CD4-positive, alpha-beta memory T cell (primary cell): Measurements from ENCODE around the gene ADIRF. TPM values are rescaled to one million over a fixed set of nuclear protein-coding genes. Genes with fewer than 3 reads are reported as not detected.
"Not testable (repeated sequence)": the region's sequence is repeated elsewhere in the genome, so short reads cannot be mapped to it uniquely, and the experiment has no call there.

Experiments
- CTCF ChIA-PET: fragments of 350-600 bp; sonication (Branson Sonifier 250); formaldehyde crosslinking; loops from one replicate; lab custom pipeline; 2021; ENCODE audit warnings: inconsistent platforms; ENCODE audit not compliant: partially characterized antibody; lab: Charles Lee
- POLR2A ChIA-PET: fragments of 350-600 bp; sonication (Branson Sonifier 250); formaldehyde crosslinking; loops from one replicate; lab custom pipeline; 2021; ENCODE audit not compliant: partially characterized antibody; lab: Charles Lee
- DNase-seq, 5 donors: peaks; one replicate each; pipeline versions ENCODE4 v3.0.0 to v3.0.0-alpha.2; 2020 to 2022; ENCODE audit warnings: mixed read lengths in 1 of 5
- H3K27ac ChIP-seq: one replicate; pipeline ENCODE4 v1.7.0; 2013; ENCODE audit warnings: low read depth, low read length
- H3K27me3 ChIP-seq: 2 replicates; pipeline ENCODE4 v1.7.0; 2013; ENCODE audit warnings: mild to moderate bottlenecking, low read length, moderate library complexity; ENCODE audit not compliant: insufficient read depth
- H3K36me3 ChIP-seq: 2 replicates; pipeline ENCODE4 v1.7.0; 2013; ENCODE audit warnings: mild to moderate bottlenecking, low read length, moderate library complexity; ENCODE audit not compliant: insufficient read depth
- H3K4me1 ChIP-seq: 2 replicates; pipeline ENCODE4 v1.7.0; 2013; ENCODE audit warnings: mild to moderate bottlenecking, low read length, moderate library complexity; ENCODE audit not compliant: insufficient read depth
- H3K4me3 ChIP-seq, 2 donors: one replicate each; pipeline ENCODE4 v1.7.0; 2013; ENCODE audit warnings: low read length in 2 of 2, mild to moderate bottlenecking in 1 of 2
- H3K9me3 ChIP-seq, 2 donors: one replicate each; pipeline ENCODE4 v1.7.0; 2013; ENCODE audit warnings: low read length in 2 of 2, control low read depth in 1 of 2; ENCODE audit not compliant: control insufficient read depth in 1 of 2
- H3K27ac Mint-ChIP-seq, 7 donors: one replicate each; pipeline ENCODE4 v1.8.0; 2020 to 2021; ENCODE audit warnings: mixed read lengths in 7 of 7, mild to moderate bottlenecking in 6 of 7, inconsistent platforms in 3 of 7, moderate library complexity in 3 of 7
- H3K27me3 Mint-ChIP-seq, 2 donors: one replicate each; pipeline ENCODE4 v1.8.0; 2020 to 2021; ENCODE audit warnings: mixed read lengths in 2 of 2
- H3K36me3 Mint-ChIP-seq, 2 donors: one replicate each; pipeline ENCODE4 v1.8.0; 2020 to 2021; ENCODE audit warnings: mixed read lengths in 2 of 2, inconsistent platforms in 1 of 2, mild to moderate bottlenecking in 1 of 2
- H3K4me1 Mint-ChIP-seq, 4 donors: one replicate each; pipeline ENCODE4 v1.8.0; 2020 to 2021; ENCODE audit warnings: mixed read lengths in 4 of 4, mild to moderate bottlenecking in 1 of 4
- H3K4me3 Mint-ChIP-seq, 8 donors: one replicate each; pipeline ENCODE4 v1.8.0; 2020 to 2021; ENCODE audit warnings: mixed read lengths in 8 of 8, mild to moderate bottlenecking in 7 of 8, moderate library complexity in 6 of 8, inconsistent platforms in 3 of 8
- H3K9me3 Mint-ChIP-seq, 8 donors: one replicate each; pipeline ENCODE4 v1.8.0; 2020 to 2021; ENCODE audit warnings: mixed read lengths in 8 of 8, mild to moderate bottlenecking in 5 of 8, inconsistent platforms in 3 of 8, moderate library complexity in 1 of 8
- intact Hi-C: fragments of 100-400 bp; cut with micrococcal nuclease; formaldehyde crosslinking; loops from one replicate; pipeline ENCODE4 v1.15.1; 2023
- polyA plus RNA-seq, 2 donors: library from polyadenylated mRNA; unstranded; fragments of 300-500 nt; fragmentation: Illumina TruSeq; gene quantifications; one replicate each; pipeline ENCODE4 v1.2.3, GENCODE V29; 2021
- total RNA-seq, 2 experiments: library from RNA; stranded (reverse); gene quantifications; one replicate each; pipeline ENCODE4 v1.2.3, GENCODE V29; 2021

ADIRF gene
- total RNA-seq (not detected), polyA plus RNA-seq (under 1 TPM; 0.34 to 0.87 TPM)

DNA sequence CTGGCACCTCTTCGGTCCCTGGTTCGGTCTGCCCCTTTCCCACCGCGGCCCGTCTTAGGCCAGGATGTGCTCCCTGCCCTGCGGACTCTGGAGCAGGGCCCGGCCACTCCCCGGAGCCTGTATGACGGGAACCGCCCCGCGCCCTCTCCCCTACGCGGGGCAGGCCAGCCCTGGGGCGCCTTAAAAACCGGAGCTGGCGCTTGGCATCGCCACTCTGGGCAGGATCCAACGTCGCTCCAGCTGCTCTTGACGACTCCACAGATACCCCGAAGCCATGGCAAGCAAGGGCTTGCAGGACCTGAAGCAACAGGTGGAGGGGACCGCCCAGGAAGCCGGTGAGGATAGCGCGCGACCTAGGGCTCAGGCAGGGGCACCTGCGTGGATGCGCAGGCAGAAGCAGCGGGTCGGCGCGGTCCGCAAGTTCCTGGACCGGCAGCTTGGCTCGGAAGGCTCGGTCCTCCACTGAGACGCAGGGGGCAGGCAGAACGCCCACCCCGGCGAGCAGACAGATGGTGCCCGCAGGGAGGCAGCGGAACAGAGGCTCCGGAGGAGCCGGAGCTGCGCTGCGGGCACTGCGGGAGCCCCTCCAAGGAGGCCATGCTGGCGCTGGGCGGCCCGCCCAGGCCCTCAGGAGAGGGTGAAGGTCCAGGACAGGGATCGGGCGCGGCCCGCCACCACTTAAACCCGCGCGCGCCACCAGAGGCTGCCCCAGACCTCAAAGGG lies at the start of gene ADIRF:
Gene ADIRF (plus strand): TSS at position 212 of the 723 bp plus-strand sequence. CDS start 63 bp downstream, at position 275.
- H3K4me3 Mint-ChIP-seq = peak within 1 kb of the TSS; percentile 27 to 68 (median 42)
- no peaks in the 10 kb centered on the region for H3K9me3 ChIP-seq
- peaks cover 0 to 4% of the 10 kb centered on the region in 2 donors for H3K36me3 Mint-ChIP-seq
- H3K27me3 ChIP-seq = no peaks in the 10 kb centered on the region
- H3K27ac ChIP-seq = no peak within 1 kb of the TSS
- H3K4me1 ChIP-seq = peaks cover 54% of the 10 kb centered on the region
- H3K9me3 Mint-ChIP-seq = no peaks in the 10 kb centered on the region
- intact Hi-C loops = no loop called here
- H3K36me3 ChIP-seq = no peaks in the 10 kb centered on the region
- CTCF ChIA-PET = interaction anchor here (0.5 to 6.8 kb wide), 5 partner anchors 11 to 96 kb away, joined by 3 to 97 read pairs (median 4); partner anchors contain the start of gene MMRN2
- POLR2A ChIA-PET = interaction anchor here (0.6 to 3.1 kb wide), 4 partner anchors 18 to 221 kb away, joined by 3 to 26 read pairs (median 5); partner anchors contain the start of gene GLUD1
- H3K4me3 ChIP-seq = no peak within 1 kb of the TSS
- H3K27me3 Mint-ChIP-seq = peaks cover 0 to 1% of the 10 kb centered on the region in 2 donors
- H3K4me1 Mint-ChIP-seq = peaks cover 27 to 62% (median 41%) of the 10 kb centered on the region in 4 donors
- DNase-seq = peak in 1 of 5 donors; percentile 11
- peak within 1 kb of the TSS in 3 of 7 donors; percentile 52 to 96 (median 73) for H3K27ac Mint-ChIP-seq

DNA sequence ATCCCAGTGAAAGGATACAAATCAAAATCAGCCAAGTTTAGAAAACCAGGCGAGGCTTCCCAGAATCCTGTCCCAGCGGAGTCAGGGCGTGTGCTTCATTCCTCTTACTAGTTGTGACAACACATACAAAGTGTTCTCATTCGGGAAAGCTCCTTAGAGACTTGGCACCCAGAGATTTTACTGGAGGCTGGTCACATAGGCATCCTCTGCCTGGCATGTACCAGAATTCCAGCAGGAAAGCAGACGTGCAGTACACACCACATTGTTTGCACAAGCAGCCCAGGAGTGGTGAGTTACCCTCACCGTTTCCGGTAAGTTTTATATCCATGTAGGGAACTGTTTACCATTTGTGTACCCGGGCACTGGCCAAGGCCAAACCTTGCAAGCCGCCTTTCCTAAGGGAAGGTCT lies 45.7 kb upstream of the ADIRF start:
- Histone ChIP-seq H3K27me3 (no peaks in the 10 kb centered on the region), H3K9me3 (no peaks in the 10 kb centered on the region), H3K36me3 (peaks cover 7% of the 10 kb centered on the region), H3K4me1 (no peaks in the 10 kb centered on the region), H3K27ac (no peak overlapping the region), H3K4me3 (no peak overlapping the region)
- Mint-ChIP-seq H3K27me3 (no peaks in the 10 kb centered on the region), H3K27ac (no peak overlapping the region), H3K4me3 (no peak overlapping the region), H3K4me1 (no peaks in the 10 kb centered on the region), H3K9me3 (no peaks in the 10 kb centered on the region), H3K36me3 (peaks cover 33 to 48% of the 10 kb centered on the region in 2 donors)
- no peak for DNase-seq
- POLR2A ChIA-PET = no interaction called here
- intact Hi-C loops = no loop called here
- CTCF ChIA-PET = no interaction called here

DNA sequence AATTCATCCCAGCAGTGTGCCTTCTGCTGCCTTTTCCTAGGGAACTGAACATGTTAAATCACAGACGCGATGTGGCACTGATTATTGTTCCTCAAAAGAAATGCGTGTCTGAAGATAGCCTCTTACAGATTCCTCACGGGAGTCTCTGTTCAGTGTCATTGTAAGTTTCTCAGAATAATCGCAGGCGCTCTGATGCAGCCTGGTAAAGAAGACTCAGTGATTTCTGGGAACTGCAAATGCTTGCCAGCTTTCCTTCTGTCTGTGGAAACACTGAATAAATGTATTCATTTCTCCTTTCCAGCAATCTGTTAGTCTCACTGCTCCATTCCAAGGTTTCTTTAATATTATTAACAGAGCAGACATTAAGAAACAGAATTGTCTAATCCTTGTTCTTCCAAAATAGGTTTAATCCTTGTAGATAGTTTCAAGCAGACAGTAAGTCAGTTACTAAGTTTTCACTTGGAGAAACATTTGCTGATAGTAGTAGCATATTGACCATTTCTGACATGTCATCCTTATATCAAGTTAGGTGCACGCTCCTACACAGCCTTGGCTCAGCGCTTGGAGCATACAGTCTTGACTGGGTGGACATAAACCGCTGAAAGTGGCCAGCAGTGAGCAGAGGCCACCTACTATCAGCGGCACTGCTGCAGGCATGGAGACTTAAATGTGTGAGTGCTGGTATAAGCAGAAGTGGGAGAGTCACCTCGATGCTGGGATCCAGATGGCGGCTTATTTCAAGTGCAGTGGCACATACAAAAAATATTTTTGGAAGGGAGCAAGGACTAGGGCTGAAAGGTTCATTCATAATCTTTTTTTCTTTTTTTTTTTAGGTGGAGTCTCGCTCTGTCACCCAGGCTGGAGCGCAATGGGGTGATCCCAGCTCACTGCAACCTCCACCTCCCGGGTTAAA lies 38.6 kb upstream of the ADIRF start:
- no peak overlapping the region for H3K4me3 Mint-ChIP-seq
- no peak for DNase-seq
- Histone ChIP-seq H3K4me3 (no peak overlapping the region), H3K9me3 (no peaks in the 10 kb centered on the region), H3K27ac (no peak overlapping the region), H3K27me3 (no peaks in the 10 kb centered on the region), H3K36me3 (no peaks in the 10 kb centered on the region), H3K4me1 (no peaks in the 10 kb centered on the region)
- intact Hi-C loops = no loop called here
- no peaks in the 10 kb centered on the region for H3K27me3 Mint-ChIP-seq
- H3K4me1 Mint-ChIP-seq = no peaks in the 10 kb centered on the region
- ChIA-PET POLR2A (no interaction called here), CTCF (interaction anchor here (1.1 kb wide), 1 partner anchor 9 kb away, joined by 3 read pairs; no protein-coding TSS in a partner anchor)
- peak overlapping the region in 1 of 7 donors; percentile 14 for H3K27ac Mint-ChIP-seq
- H3K9me3 Mint-ChIP-seq = no peaks in the 10 kb centered on the region
- peaks cover 6 to 8% of the 10 kb centered on the region in 2 donors for H3K36me3 Mint-ChIP-seq

DNA sequence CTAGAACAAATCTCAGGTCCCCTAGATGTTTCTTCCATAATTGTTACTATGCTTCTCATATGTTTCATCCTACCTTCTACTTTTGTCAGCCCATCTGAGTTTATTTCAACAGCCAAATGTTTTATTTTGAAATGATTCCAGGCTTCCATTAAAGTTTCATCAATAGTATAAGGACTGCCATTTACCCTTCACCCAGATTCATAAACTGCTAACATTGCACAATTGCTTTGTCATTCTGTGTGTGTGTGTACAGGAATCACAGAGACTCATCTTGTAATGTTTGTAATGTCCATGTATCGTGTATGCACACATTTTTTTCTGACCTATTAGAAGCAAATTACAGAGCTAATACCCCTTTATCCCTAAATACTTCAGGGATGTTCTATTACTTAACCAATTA lies 36.4 kb upstream of the ADIRF start:
- no peaks in the 10 kb centered on the region for H3K27me3 Mint-ChIP-seq
- H3K4me3 Mint-ChIP-seq = no peak overlapping the region
- DNase-seq = no peak
- Histone ChIP-seq H3K4me1 (no peaks in the 10 kb centered on the region), H3K36me3 (no peaks in the 10 kb centered on the region), H3K27ac (no peak overlapping the region), H3K4me3 (no peak overlapping the region), H3K9me3 (no peaks in the 10 kb centered on the region), H3K27me3 (no peaks in the 10 kb centered on the region)
- CTCF ChIA-PET = no interaction called here
- POLR2A ChIA-PET = no interaction called here
- peak overlapping the region in 1 of 7 donors; percentile 51 for H3K27ac Mint-ChIP-seq
- peaks cover 6 to 8% of the 10 kb centered on the region in 2 donors for H3K36me3 Mint-ChIP-seq
- peaks cover 0 to 1% (median 0%) of the 10 kb centered on the region in 8 donors for H3K9me3 Mint-ChIP-seq
- intact Hi-C loops = no loop called here
- H3K4me1 Mint-ChIP-seq = no peaks in the 10 kb centered on the region

DNA sequence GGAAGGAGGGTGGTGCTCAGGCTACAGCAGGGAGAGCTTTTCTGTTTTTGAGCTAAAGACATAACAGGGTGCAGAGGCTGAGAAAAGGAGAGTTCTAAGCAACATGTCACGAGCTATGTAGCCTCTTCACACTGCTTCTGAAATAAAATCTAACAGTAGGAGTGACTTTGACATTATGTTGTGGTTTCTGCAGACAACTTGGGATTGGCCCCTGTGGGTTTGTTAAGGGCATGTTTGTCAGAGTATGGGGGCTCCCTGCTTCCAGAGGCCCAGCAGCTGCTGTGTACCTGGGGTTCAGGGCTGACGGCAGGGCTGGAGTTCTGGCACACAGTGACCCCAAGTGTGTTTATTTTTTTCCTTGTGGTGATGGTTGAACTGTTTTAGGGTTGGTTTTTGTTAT lies 35.6 kb upstream of the ADIRF start:
- Histone ChIP-seq H3K27ac (no peak overlapping the region), H3K36me3 (no peaks in the 10 kb centered on the region), H3K4me3 (no peak overlapping the region), H3K4me1 (no peaks in the 10 kb centered on the region), H3K27me3 (no peaks in the 10 kb centered on the region), H3K9me3 (no peaks in the 10 kb centered on the region)
- ChIA-PET CTCF (interaction anchor here (1.3 kb wide), 1 partner anchor 34 kb away, joined by 3 read pairs; no protein-coding TSS in a partner anchor), POLR2A (no interaction called here)
- Mint-ChIP-seq H3K36me3 (peaks cover 6 to 8% of the 10 kb centered on the region in 2 donors), H3K27ac (peak overlapping the region in 3 of 7 donors; percentile 20 to 52 (median 46)), H3K9me3 (peaks cover 0 to 1% (median 0%) of the 10 kb centered on the region in 8 donors), H3K4me3 (no peak overlapping the region), H3K4me1 (no peaks in the 10 kb centered on the region), H3K27me3 (no peaks in the 10 kb centered on the region)
- no peak for DNase-seq
- intact Hi-C loops = no loop called here

DNA sequence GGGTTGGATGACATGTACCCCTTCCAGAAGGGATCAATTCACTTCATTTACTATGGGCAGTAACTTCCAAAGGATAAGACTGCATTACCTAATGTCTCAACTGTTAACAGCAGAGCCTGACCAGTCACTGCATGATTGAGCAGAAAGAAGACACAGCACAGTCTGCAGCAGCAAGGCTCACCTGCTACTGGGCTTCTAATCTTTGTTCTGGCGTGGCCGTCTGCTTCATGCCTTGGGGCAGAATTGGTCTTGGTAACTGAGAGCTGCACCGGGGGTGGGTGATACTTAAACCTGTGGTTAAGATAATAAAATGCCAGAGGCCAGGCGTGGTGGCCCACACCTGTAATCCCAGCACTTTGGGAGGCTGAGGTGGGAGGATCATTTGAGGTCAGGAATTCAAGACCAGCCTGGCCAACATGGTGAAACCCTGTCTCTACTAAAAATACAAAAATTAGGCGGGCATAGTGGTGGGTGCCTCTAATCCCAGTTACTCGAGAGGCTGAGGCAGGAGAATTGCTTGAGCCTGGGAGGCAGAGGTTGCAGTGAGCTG lies 34.0 kb upstream of the ADIRF start:
- H3K9me3 ChIP-seq, H3K27me3 ChIP-seq, POLR2A ChIA-PET, H3K4me3 ChIP-seq, H3K4me3 Mint-ChIP-seq, H3K36me3 Mint-ChIP-seq, DNase-seq, H3K27ac ChIP-seq, CTCF ChIA-PET, H3K27me3 Mint-ChIP-seq, H3K36me3 ChIP-seq, intact Hi-C loops, H3K4me1 Mint-ChIP-seq, H3K4me1 ChIP-seq, H3K9me3 Mint-ChIP-seq: not testable (repeated sequence)
- peak overlapping the region in 1 of 7 donors; percentile 22 for H3K27ac Mint-ChIP-seq
